MM.1S (cell line): Measurements from ENCODE around the gene EXOC4.

Experiments used
- DNase-seq: peaks from one replicate; pipeline ENCODE4 v3.0.0-alpha.2; 2015
- H2AFZ ChIP-seq: fragments of 300-600 bp; sonication (generic); 2 replicates; pipeline ENCODE4 v1.6.0; 2016; ENCODE audit warnings: antibody characterized with exemption, low read length
- H3F3A ChIP-seq: fragments of 300-600 bp; sonication (generic); 2 replicates; pipeline ENCODE4 v1.6.1; 2016; ENCODE audit warnings: mild to moderate bottlenecking, antibody characterized with exemption, low read length, moderate library complexity, mixed read lengths; ENCODE audit not compliant: insufficient read depth
- H3K27ac ChIP-seq: fragments of 300-600 bp; sonication (generic); 2 replicates; pipeline ENCODE4 v1.5.1; 2016; ENCODE audit warnings: mild to moderate bottlenecking, low read length
- H3K27me3 ChIP-seq: fragments of 300-600 bp; sonication (generic); replicated peaks from 2 replicates; pipeline ENCODE4 v1.6.0; 2016; ENCODE audit warnings: low read length; ENCODE audit not compliant: insufficient read depth
- H3K36me3 ChIP-seq: fragments of 300-600 bp; sonication (generic); replicated peaks from 2 replicates; pipeline ENCODE4 v1.6.1; 2016; ENCODE audit warnings: mild to moderate bottlenecking, low read length, mixed read lengths; ENCODE audit not compliant: insufficient read depth
- H3K4me1 ChIP-seq: fragments of 300-600 bp; sonication (generic); 2 replicates; pipeline ENCODE4 v1.6.1; 2016; ENCODE audit warnings: low read length, mixed read lengths
- H3K4me2 ChIP-seq: fragments of 300-600 bp; sonication (generic); 2 replicates; pipeline ENCODE4 v1.6.0; 2016; ENCODE audit warnings: low read depth, low read length
- H3K4me3 ChIP-seq: fragments of 300-600 bp; sonication (generic); 2 replicates; pipeline ENCODE4 v1.5.1; 2016; ENCODE audit warnings: low read length, mixed read lengths
- H3K79me2 ChIP-seq: fragments of 300-600 bp; sonication (generic); 2 replicates; pipeline ENCODE4 v1.6.1; 2016; ENCODE audit warnings: mixed run types, low read length, mixed read lengths
- H3K9ac ChIP-seq: fragments of 300-600 bp; sonication (generic); 2 replicates; pipeline ENCODE4 v1.6.1; 2016; ENCODE audit warnings: low read length, mixed read lengths
- H3K9me2 ChIP-seq: fragments of 300-600 bp; sonication (generic); replicated peaks from 2 replicates; pipeline ENCODE4 v1.6.1; 2016; ENCODE audit warnings: mild to moderate bottlenecking, low read length, mixed read lengths; ENCODE audit not compliant: insufficient read depth
- H3K9me3 ChIP-seq: fragments of 300-600 bp; sonication (generic); replicated peaks from 2 replicates; pipeline ENCODE4 v1.6.1; 2016; ENCODE audit warnings: mild to moderate bottlenecking, low read length, mixed read lengths; ENCODE audit not compliant: insufficient read depth
- H4K20me1 ChIP-seq: fragments of 300-600 bp; sonication (generic); 2 replicates; pipeline ENCODE4 v1.6.1; 2016; ENCODE audit warnings: mild to moderate bottlenecking, low read length, moderate library complexity, mixed read lengths; ENCODE audit not compliant: insufficient read depth
- CTCF ChIP-seq: fragments of 300-600 bp; sonication (generic); IDR thresholded peaks from 2 replicates; pipeline ENCODE4 v1.5.1; 2016; ENCODE audit warnings: antibody characterized with exemption, low read length, mixed read lengths
- EZH2 ChIP-seq: fragments of 300-600 bp; sonication (generic); optimal IDR thresholded peaks from 2 replicates; pipeline ENCODE3; 2017; ENCODE audit warnings: low read depth, mild to moderate bottlenecking, antibody characterized with exemption, low read length, mixed read lengths
- EZH2phosphoT487 ChIP-seq: fragments of 300-600 bp; sonication (generic); IDR thresholded peaks from 2 replicates; pipeline ENCODE4 v1.6.1; 2018; ENCODE audit warnings: antibody characterized with exemption, low read length

EXOC4 gene

GRCh38 chr7:133824132-133824531, 571.3 kb downstream of the EXOC4 start:
- Histone ChIP-seq H4K20me1 (no peaks in the 10 kb centered on the region), H2AFZ (no peak overlapping the region), H3K9me3 (no peaks in the 10 kb centered on the region), H3K4me1 (no peaks in the 10 kb centered on the region), H3K27ac (no peak overlapping the region), H3K79me2 (no peaks in the 10 kb centered on the region), H3K36me3 (no peaks in the 10 kb centered on the region), H3K9me2 (no peaks in the 10 kb centered on the region), H3K4me3 (no peak overlapping the region), H3K9ac (no peak overlapping the region), H3K27me3 (no peaks in the 10 kb centered on the region), H3K4me2 (no peak overlapping the region), H3F3A (no peaks in the 10 kb centered on the region)
- TF ChIP-seq EZH2 = no peak
- no peak for TF ChIP-seq EZH2phosphoT487
- TF ChIP-seq CTCF = no peak
- no peak for DNase-seq

GRCh38 chr7:133827707-133828623, 575.1 kb downstream of the EXOC4 start:
- no peak overlapping the region for H3K4me3 ChIP-seq
- no peaks in the 10 kb centered on the region for H3K36me3 ChIP-seq
- H3F3A ChIP-seq = no peaks in the 10 kb centered on the region
- H3K9me3 ChIP-seq = no peaks in the 10 kb centered on the region
- no peaks in the 10 kb centered on the region for H3K9me2 ChIP-seq
- no peak overlapping the region for H3K4me2 ChIP-seq
- no peaks in the 10 kb centered on the region for H3K4me1 ChIP-seq
- H3K27ac ChIP-seq = no peak overlapping the region
- no peaks in the 10 kb centered on the region for H4K20me1 ChIP-seq
- no peak overlapping the region for H3K9ac ChIP-seq
- no peaks in the 10 kb centered on the region for H3K27me3 ChIP-seq
- DNase-seq = no peak
- H3K79me2 ChIP-seq = no peaks in the 10 kb centered on the region
- no peak overlapping the region for H2AFZ ChIP-seq
- TF ChIP-seq EZH2phosphoT487 = no peak
- no peak for TF ChIP-seq EZH2
- no peak for TF ChIP-seq CTCF

- Histone ChIP-seq H4K20me1 (no peaks in the 10 kb centered on the region), H3K9ac (no peak overlapping the region), H3K4me2 (no peak overlapping the region), H3F3A (no peaks in the 10 kb centered on the region), H3K9me3 (no peaks in the 10 kb centered on the region), H3K27me3 (no peaks in the 10 kb centered on the region), H3K9me2 (no peaks in the 10 kb centered on the region), H3K36me3 (no peaks in the 10 kb centered on the region), H3K79me2 (no peaks in the 10 kb centered on the region), H2AFZ (no peak overlapping the region), H3K4me3 (no peak overlapping the region), H3K4me1 (no peaks in the 10 kb centered on the region), H3K27ac (no peak overlapping the region)
- no peak for TF ChIP-seq EZH2
- TF ChIP-seq EZH2phosphoT487 = no peak
- TF ChIP-seq CTCF = no peak
- no peak for DNase-seq
Measured at GRCh38 chr7:133828906-133829305, 576.0 kb downstream of the EXOC4 start.
